Activated T-helper 1 cell treated with anti-CD3 and anti-CD28 coated beads, Interleukin-2, amount 50 U/mL, for 16 hours (primary cell): ENCODE results near the gene HIF1AN.
A peak's percentile ranks its signal among the peaks of the same experiment; 100 is the strongest.

Experiments
- DNase-seq, 2 donors: peaks; one replicate each; pipeline ENCODE4 v3.0.0-alpha.2; 2020; ENCODE audit warnings: low read depth in 1 of 2, low spot score in 1 of 2

Gene HIF1AN

DNA sequence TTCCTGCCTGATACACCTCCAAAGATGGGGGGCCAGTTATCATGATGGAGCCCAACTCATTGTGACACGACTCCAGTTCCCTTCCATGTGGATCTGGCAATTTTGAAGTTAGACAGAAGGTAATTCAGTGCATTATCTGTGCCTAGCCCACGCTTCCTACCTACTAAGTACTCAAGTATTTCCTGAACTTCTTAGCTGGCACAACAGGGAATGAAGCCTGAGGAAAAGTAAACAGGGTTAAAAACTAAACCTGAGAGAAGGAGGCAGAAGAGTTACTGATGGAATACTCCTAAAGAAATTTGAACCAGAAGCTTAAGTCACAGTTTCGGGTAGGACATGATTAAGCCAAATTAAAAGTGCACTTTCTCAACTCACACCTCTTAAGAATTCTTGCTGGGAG is 14.9 kb upstream of the HIF1AN start:
- DNase-seq: no peak

DNA sequence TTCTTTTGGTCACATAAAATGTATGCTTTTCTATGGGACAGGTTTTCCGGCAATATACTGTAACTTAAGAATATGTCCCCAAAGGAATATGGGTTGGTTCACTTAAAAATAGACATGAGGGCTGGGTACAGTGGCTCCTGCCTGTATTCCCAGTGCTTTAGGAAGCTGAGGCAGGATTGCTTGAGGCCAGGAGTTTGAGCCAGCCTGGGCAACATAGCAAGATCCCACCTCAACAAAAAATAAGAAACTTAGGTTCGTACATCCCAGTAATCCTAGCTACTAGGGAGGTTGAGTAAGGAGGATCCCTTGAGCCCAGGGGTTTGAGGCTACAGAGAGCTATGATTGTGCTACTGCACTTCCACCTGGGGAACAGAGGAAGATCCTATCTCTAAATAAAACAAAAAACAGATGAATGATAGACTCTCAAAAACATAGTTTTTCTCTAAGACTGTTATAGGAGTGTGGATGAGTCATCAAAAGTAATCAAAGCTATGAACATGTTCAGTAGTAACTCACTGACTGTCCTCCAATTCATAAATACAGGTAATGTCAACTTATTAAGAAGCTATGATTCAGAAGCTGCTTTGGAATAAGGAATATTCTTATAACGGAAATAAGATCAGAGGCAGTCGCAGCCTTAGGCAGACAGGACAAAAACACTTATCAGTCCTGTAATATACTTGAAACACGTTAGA is 13.5 kb upstream of the HIF1AN start:
- no peak for DNase-seq

DNA sequence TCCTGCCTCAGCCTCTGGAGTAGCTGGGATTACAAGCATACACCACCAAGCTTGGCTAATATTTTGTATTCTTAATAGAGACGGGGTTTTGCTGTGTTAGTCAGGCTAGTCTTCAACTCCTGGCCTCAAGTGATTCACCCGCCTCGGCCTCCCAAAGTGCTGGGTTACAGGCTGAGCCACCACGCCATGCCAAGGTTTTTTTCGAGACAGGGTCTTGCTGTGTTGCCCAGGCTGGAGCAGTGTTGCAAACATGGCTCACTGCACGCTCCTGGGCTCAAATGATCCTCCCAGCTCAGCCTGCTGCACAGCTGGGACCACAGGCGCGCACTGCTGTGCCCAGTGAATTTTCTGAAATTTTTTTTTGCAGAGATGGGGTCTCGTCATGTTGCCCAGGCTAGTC is 12.8 kb upstream of the HIF1AN start:
- no peak for DNase-seq

DNA sequence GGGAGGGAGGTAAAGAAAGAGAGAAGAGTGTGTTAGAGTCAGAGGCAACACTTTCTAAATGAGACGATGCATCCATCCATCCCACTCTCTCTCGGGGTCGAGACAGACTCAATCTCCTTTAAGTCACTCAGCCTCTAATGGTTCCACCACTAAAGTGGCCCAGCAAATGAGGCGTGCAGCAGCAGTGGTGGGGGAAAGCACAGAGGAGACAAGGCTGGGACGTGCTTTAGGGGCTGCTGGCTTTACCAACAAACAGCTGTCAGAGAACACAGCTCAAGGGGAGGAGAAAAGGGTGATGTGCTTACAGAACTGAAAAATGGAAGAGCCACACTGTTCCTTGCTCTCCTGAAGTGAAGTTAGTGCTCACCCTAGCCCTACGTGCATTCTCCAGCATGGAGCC is 11.5 kb upstream of the HIF1AN start:
- DNase-seq: no peak

DNA sequence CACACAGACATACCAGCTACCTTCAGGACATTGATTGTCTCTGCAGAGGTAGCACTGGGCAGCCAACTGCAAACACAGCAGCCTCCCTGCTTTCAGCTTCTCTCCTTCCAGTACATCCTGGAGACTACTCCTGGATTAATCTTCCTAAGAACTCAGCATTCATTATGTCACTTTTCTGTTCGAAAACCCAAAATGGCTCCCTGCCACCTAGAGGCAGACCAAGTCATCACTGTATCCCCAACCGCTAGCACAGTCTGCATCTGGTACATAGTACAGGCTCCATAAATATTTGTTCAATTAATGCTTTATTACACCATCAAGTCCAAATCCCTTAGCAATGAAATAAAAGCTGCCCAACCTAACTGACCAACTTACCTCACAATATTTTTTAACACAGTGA is 11.1 kb upstream of the HIF1AN start:
- no peak for DNase-seq

DNA sequence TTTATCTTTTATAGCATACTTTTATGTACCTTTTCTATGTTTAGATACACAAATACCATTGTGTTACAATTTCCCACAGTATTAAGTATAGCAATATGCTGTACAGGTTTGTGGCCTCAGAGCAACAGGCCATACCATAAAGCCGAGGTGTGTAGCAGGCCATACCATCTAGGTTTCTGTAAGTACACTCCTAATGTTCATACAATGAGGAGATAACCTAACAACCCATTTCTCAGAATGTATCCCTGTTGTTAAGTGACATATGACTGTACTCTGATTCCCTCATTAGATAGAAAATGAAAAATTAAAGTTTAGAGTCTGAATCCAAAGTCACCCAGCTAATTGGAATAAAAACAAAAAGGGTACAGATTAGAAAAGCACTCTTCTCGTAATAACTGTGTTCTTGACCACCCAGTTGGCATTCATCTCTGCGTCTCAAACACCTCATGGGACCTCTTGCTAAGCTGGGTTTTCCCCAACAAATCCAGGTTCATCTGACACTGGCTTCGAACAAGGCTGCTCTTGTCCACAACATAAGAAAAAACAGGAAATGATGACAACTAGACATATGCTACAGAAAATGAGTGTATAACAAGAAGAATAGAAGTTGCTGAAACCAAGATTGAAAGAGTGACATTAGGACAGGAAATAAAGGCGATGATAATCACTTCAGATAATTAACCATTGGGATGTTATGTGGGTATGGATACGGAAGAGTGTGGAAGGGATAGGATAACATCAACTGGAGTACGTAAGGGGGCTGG is 7.4 kb upstream of the HIF1AN start:
- DNase-seq: no peak

DNA sequence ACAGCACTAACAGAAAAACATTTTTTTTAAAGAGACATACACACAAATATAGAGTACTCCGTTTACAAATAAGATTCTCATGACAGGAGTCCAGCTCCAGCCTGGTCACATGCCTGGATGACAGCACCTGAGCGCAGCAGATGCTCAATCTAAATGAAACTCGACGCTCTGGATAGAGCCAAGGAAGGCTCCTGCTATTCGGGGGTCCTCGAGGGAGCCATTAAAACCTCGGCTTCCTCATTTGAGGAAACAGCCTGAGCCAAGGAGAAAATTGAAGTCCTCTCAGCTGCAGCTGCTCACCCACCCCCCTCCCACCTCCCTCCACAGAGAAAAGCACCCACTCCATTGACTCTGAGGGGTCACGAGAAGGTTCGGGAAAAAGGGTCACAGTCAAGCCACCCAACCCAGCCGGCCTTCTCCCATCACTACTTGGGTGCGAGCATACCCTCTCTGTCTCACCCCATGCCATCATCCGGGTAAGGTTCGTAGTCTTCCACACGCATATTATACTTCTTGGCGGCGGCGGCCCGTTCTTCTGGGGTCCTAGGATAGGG is 6.7 kb upstream of the HIF1AN start:
- DNase-seq: no peak

DNA sequence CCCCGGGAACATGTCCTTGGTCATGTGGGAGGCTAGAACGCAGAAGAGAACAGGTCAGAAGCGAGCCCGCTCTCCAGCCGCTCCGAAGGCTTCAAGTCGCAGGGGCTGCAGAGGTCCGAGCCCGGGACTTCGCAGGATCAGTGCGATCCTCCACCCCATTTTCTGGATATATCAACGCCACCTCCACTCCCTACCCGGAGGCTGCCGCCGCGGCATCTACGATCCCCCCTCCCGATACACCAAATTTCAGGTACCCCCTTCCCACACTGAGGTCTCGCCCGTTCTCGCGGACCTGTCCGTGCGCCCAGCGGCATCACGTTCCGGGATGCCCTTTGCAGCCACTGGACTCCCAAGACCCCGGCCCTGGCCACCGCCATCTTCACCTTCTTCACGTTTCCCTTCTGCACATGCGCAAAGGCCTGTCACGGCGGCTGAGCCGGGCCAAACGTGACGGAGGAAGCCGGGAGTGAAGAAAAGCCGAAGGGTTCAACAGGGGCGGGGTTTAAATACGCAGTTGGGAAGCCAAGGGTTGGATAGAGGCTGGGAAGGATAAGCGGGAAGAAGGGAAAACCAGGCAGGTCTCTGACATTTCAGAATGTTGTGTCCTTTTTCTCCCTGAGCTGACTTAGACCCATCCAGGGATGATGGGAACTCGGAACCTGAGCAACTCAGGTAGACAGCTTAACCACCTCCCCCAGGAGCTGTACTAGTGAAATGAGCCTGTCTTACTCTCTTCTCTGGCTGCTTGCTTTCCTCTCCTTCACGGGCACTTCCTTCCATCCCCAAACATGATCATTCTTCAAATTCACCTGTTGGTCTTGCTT is 6.1 kb upstream of the HIF1AN start, which contains the start of gene NDUFB8:
TSS of gene NDUFB8 (minus strand) at position 397 of the 824 bp plus-strand sequence. CDS start at position 377, 20 bp downstream.
- DNase-seq: peak; percentile 75 to 79

DNA sequence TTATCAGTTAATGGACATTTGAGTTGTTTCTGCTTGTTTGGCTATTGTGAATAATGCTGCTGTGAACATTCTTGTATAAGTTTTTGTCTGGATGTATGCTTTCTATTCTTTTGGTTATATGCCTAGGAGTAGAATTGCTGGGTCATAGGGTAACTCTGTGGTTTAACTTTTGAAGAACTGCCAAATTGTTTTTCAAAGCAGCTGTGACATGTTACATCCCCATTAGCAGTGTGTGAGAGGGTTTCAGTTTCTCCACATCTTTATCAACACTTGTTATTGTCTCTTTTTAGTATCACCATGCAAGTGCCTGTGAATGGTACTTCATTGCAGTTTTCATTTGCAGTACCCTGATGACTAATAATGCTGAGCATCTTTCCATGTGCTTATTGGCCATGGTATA is 4.0 kb upstream of the HIF1AN start:
- DNase-seq: no peak

DNA sequence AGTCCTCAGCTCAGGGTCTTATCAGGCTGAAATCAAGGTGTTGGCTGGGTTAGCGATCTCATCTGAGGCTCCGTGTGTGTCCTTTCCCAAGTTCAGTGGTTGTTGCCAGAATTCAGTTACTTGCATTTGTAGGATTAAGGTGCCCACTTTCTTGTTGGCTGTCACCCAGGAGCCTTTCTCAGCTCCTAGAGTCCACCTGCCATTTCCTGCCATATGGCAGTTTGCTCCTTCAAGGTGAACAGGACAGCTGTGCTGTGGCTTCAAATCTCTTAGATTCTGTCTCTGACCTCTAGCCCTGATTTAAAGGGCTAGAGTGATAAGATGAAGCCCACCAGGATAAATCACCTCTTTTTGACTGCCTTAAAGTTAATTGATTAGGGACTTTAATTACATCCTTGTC is 1.0 kb upstream of the HIF1AN start:
- DNase-seq: no peak

DNA sequence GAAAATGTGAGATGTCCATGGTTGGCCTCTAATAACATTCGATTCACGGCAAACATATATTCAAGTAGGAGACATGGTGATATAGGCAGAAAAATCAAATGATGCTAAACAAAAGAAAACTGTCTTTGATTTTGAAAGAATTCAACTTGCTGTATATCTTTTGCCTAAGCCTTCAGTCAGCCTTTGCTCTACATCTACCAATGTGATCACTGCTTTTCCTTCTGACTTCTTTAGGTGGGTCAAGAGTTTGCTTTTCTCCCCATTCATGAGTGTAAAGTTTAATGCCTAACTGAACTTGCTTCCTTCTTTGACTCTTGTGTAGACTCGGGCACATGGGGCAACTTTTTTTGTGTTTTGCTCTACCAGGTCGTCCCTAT is 417 bp upstream of the HIF1AN start:
- no peak for DNase-seq

DNA sequence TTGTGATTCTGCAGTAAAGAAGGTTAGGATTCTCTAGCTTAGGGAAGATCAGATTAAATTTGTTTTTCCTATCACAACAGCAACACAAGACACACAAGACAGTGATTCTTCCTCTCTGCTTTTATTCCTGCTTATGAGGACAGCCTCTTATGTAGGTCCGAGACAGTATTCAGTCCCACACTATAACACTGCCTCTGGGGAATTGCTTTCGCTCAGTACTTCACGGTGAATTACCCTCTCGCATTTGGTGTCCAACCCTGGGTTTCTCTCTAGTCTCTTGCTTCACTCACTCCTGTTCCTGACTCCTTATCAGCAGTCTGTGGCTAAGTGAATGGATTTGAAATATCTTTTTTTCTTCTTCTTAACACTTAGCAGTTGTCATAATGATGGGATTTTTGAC is 1.7 kb downstream of the HIF1AN start:
- no peak for DNase-seq

DNA sequence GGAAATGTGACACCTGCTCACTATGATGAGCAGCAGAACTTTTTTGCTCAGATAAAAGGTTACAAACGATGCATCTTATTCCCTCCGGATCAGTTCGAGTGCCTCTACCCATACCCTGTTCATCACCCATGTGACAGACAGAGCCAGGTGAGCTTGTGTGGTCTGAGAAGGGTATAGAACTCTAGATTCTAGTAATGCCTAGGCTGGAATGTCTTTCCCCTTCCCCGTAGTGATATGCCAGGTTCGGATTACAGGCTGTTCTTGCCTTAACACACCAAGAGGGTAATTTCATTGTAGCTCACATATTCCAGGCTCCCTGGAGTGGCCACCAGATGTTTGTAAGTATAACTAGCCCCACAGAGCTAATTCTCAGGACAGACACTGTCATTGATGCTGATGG is 9.2 kb downstream of the HIF1AN start:
- DNase-seq: no peak

DNA sequence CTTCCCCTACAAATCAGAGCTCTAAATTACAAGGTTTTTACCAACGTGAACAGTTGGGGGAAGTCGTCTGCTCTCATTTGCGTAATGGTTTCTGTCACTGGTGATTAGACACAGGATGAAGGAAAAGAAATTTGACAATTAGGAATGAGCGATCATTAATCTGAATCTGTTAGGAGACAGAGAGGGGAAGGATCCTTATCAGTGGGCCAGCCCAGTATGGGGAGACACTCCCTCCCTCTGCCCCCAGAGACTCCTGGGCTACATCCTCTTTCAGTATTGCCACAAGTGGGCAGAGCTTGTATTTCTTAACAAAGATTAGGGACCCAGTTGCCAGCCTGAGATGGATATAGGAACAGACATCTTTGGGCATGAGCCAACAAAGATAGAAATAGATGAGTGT is 15.5 kb downstream of the HIF1AN start:
- DNase-seq: no peak

DNA sequence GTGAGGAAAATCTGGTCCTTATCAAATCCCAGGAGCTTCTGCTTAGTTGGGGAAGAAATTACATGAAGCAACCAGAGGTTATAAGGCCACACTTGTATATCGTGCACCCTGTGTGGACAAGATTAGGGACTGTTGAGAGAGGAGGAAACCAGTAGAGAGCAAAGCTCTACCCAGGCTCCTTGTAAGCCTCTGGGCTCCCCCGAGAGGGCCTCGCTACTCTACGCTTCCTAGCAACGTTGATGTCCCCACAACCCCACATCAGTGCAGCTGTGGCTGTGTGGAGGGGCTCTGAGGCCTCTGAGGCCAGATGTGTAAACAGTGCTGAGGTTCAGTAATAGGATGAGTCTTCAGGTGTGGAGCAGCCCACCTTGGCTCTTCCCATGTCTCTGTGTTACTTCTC is 16.0 kb downstream of the HIF1AN start:
- no peak for DNase-seq

DNA sequence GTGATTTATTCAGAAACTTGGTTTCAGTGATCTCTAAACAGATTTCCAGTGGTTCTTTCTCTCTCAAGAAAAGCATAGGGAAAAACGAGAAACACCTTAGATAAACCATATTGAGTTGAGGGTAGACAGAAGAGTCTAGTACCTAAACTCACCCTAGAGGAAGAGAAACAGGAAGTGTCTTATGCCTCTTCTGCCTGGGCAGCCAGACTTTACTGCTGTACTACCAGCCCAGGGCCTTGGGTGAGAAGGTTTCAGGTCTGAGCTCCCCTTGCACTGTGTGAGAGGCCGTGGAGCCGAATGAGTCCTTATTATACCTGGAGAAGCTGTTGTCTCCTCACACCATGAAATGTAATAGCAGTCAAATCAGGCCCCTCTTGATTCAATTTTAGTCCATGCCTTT is 18.2 kb downstream of the HIF1AN start:
- no peak for DNase-seq

DNA sequence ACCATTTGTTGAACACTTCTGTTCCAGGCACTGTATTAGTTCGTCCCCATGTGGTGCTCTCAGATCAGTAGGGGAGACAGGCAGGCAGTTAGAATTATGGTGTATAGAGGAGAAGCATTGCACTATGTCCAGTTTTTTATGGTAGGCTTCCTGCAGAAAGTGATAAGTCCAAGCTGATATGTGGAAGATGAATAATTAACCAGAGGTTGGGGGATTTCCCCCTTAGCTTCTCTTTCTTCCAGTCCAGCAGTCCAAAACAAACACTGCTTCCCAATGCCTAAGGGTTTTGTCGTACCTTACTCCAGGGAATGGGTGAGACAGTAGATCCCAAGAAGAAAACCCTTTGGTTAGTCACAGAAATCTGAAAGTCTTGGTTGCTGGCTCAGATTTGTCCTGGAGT is 19.2 kb downstream of the HIF1AN start:
- DNase-seq: no peak

DNA sequence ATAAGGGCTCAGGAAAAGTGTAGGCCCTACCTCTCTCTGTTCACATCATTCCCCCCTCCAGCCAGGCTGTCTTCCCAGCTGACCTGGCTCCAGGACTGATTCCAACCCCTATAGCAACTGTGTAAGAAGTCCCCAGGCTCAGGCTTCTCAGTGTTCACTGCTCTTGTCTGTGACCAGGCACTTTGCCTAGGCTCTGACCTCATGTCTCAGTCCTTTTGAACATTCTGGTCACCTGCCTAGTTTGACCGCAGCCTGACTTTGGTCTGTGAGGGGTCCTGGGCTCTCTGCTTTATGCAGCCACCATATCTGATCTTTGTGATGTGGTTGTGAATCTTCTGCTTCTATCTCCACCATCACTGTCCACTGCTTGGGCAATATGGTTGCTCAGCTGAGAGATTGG is 24.5 kb downstream of the HIF1AN start:
- DNase-seq: no peak

DNA sequence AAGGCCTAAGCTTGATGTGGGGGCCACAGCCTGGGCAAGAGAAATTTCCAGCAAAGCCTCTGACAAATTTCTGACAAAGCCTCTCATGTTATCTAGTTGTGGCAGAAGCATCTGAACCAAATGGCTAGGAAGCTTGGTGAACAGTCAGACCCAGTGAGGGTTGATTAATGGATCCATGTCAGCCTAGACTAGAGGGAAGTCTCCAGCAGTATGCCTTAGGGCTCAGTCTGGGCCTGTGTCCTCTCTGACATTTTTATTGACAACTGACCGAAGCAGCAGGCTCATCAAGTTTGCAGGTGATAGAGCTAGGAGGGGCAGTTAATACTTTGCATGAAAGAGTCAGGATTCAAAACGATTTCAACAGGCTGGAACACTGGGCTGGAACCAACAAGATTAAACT is 25.3 kb downstream of the HIF1AN start:
- DNase-seq: no peak

DNA sequence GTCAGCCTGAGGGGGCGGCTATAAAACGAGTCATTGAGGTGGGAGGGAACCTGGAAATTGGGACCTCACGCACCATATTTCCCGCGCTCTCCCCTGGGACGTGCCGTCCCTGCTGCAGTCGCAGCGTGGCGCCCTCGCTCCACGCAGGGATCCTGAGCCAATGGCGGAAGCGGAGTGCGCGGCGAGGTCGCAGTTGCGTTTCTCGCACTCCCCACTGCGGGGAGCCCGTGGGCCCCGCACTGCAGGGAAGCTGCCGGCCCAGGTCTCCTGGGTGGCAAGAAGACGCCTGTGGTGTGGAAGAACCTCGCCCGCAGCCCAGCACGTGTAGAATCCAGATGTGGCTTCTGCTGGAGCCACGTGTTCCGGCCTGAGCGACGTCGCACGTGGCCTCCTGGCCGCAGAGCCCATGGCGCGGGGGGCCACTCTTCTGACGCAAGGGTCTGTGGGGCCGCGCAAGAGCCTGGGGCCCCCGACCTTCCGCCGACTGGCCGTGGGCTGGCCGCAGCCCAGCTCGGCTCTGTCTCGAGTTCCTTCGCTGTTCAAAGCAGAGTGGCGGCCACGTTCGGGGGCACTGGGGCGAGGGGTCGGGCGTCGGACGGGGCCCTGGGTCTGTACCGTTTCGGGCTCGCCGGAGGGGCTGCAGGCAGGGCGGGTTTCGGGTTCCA is 26.4 kb downstream of the HIF1AN start:
- DNase-seq: peak; percentile 54 to 70
